Stimulated activated CD4-positive, alpha-beta T cell treated with anti-CD3 and anti-CD28 coated beads, Interleukin-2, amount 100 ng/mL, for 24 hours (primary cell): ENCODE results near the gene NAPA.
"Not testable (repeated sequence)": the region's sequence is repeated elsewhere in the genome, so short reads cannot be mapped to it uniquely, and the experiment has no call there.

Experiments
- DNase-seq, 2 donors: peaks; one replicate each; pipeline ENCODE4 v3.0.0-alpha.2; 2020

The NAPA gene

GRCh38 chr19:47499371-47499770 is 15.5 kb downstream of the NAPA start:
- DNase-seq: no peak

GRCh38 chr19:47498561-47498960 is 16.3 kb downstream of the NAPA start:
- DNase-seq: no peak

GRCh38 chr19:47497821-47498520 is 16.9 kb downstream of the NAPA start:
- no peak for DNase-seq

- no peak for DNase-seq
Measured at GRCh38 chr19:47497050-47497766, 17.7 kb downstream of the NAPA start.

GRCh38 chr19:47495478-47496372 is 19.1 kb downstream of the NAPA start:
- no peak for DNase-seq

- DNase-seq: no peak
Measured at GRCh38 chr19:47494729-47495128, 20.1 kb downstream of the NAPA start.

GRCh38 chr19:47494211-47494547 is 20.7 kb downstream of the NAPA start:
- no peak for DNase-seq

- no peak for DNase-seq
Measured at GRCh38 chr19:47493378-47494210, 21.3 kb downstream of the NAPA start.

- DNase-seq: no peak
Measured at GRCh38 chr19:47492571-47493377, 22.1 kb downstream of the NAPA start.

GRCh38 chr19:47492137-47492533 is 22.7 kb downstream of the NAPA start:
- no peak for DNase-seq

- DNase-seq: no peak
Measured at GRCh38 chr19:47491358-47492136, 23.3 kb downstream of the NAPA start.

GRCh38 chr19:47490847-47491246 is 24.0 kb downstream of the NAPA start:
- no peak for DNase-seq

- DNase-seq: no peak
Measured at GRCh38 chr19:47490031-47490430, 24.8 kb downstream of the NAPA start.

GRCh38 chr19:47489072-47489914 is 25.6 kb downstream of the NAPA start:
- no peak for DNase-seq

GRCh38 chr19:47487551-47488515 is 27.0 kb downstream of the NAPA start:
- DNase-seq: no peak

- DNase-seq: no peak
Measured at GRCh38 chr19:47486900-47487299, 28.0 kb downstream of the NAPA start.

GRCh38 chr19:47486220-47486619 is 28.6 kb downstream of the NAPA start:
- DNase-seq: not testable (repeated sequence)

- DNase-seq: no peak
Measured at GRCh38 chr19:47485210-47485609, 29.7 kb downstream of the NAPA start.
